Endothelial cell (in vitro differentiated cells): Measurements from ENCODE around the gene TBX21. TPM values are rescaled to one million over a fixed set of nuclear protein-coding genes. Genes with fewer than 3 reads are reported as not detected.
"Not testable (repeated sequence)": the region's sequence is repeated elsewhere in the genome, so short reads cannot be mapped to it uniquely, and the experiment has no call there.

Experiments
- DNase-seq: peaks from one replicate; pipeline ENCODE4 v3.0.0; 2021; ENCODE audit warnings: low spot score
- H3K27ac Mint-ChIP-seq: one replicate; pipeline ENCODE4 v1.8.0; 2021; ENCODE audit warnings: mixed read lengths, inconsistent platforms; ENCODE audit not compliant: unreplicated experiment
- H3K27me3 Mint-ChIP-seq: one replicate; pipeline ENCODE4 v1.8.0; 2021; ENCODE audit warnings: mild to moderate bottlenecking, moderate library complexity, mixed read lengths, inconsistent platforms; ENCODE audit not compliant: unreplicated experiment
- H3K36me3 Mint-ChIP-seq: one replicate; pipeline ENCODE4 v1.8.0; 2021; ENCODE audit warnings: mild to moderate bottlenecking, low read depth, mixed read lengths, inconsistent platforms; ENCODE audit not compliant: unreplicated experiment
- H3K4me1 Mint-ChIP-seq: one replicate; pipeline ENCODE4 v1.8.0; 2021; ENCODE audit warnings: mild to moderate bottlenecking, mixed read lengths, inconsistent platforms; ENCODE audit not compliant: unreplicated experiment
- H3K4me3 Mint-ChIP-seq: one replicate; pipeline ENCODE4 v1.8.0; 2021; ENCODE audit warnings: mild to moderate bottlenecking, mixed read lengths, inconsistent platforms; ENCODE audit not compliant: unreplicated experiment
- H3K9me3 Mint-ChIP-seq: one replicate; pipeline ENCODE4 v1.8.0; 2021; ENCODE audit warnings: mixed read lengths, inconsistent platforms; ENCODE audit not compliant: unreplicated experiment
- CTCF ChIP-seq: fragments of 200-600 bp; sonication (generic); IDR thresholded peaks from one replicate; pipeline ENCODE4 v1.5.0; 2021; ENCODE audit warnings: antibody characterized with exemption; ENCODE audit not compliant: unreplicated experiment
- total RNA-seq: library from RNA; stranded (reverse); fragmentation: NEBNext Ultra II Directional; extraction: Animal tissue kit (Norgen Biotek cat#: 25700); gene quantifications from one replicate; pipeline ENCODE4 v1.2.1, GENCODE V29; 2021; ENCODE audit not compliant: unreplicated experiment

Gene TBX21
- total RNA-seq, 1 donor from 2014 or later = 0.21 TPM

- Mint-ChIP-seq H3K9me3 (no peaks in the 10 kb centered on the region), H3K27me3 (peaks cover 6% of the 10 kb centered on the region), H3K4me1 (no peaks in the 10 kb centered on the region), H3K27ac (no peak overlapping the region), H3K36me3 (no peaks in the 10 kb centered on the region), H3K4me3 (no peak overlapping the region)
- TF ChIP-seq CTCF = no peak
- DNase-seq = no peak
These were observed 31.0 kb downstream of the TBX21 start for GRCh38 chr17:47763913-47764582.

- H3K36me3 Mint-ChIP-seq, H3K27me3 Mint-ChIP-seq, H3K9me3 Mint-ChIP-seq, H3K4me1 Mint-ChIP-seq, H3K27ac Mint-ChIP-seq, H3K4me3 Mint-ChIP-seq, DNase-seq: not testable (repeated sequence)
These were observed 40.6 kb downstream of the TBX21 start for GRCh38 chr17:47773649-47774048.

GRCh38 chr17:47774331-47774730, 41.3 kb downstream of the TBX21 start:
- no peak overlapping the region for H3K27ac Mint-ChIP-seq
- no peak for TF ChIP-seq CTCF
- no peaks in the 10 kb centered on the region for H3K4me1 Mint-ChIP-seq
- H3K9me3 Mint-ChIP-seq = no peaks in the 10 kb centered on the region
- H3K27me3 Mint-ChIP-seq = peaks cover 7% of the 10 kb centered on the region
- H3K36me3 Mint-ChIP-seq = peaks cover 3% of the 10 kb centered on the region
- H3K4me3 Mint-ChIP-seq = no peak overlapping the region
- no peak for DNase-seq

GRCh38 chr17:47774987-47775580, 42.0 kb downstream of the TBX21 start:
- no peak for TF ChIP-seq CTCF
- Mint-ChIP-seq H3K4me3 (no peak overlapping the region), H3K27me3 (peaks cover 8% of the 10 kb centered on the region), H3K27ac (no peak overlapping the region), H3K36me3 (peaks cover 3% of the 10 kb centered on the region), H3K9me3 (no peaks in the 10 kb centered on the region), H3K4me1 (no peaks in the 10 kb centered on the region)
- no peak for DNase-seq

- no peak overlapping the region for H3K4me3 Mint-ChIP-seq
- TF ChIP-seq CTCF = peak; percentile 71
- peak; percentile 46 for DNase-seq
- peaks cover 8% of the 10 kb centered on the region for H3K27me3 Mint-ChIP-seq
- no peaks in the 10 kb centered on the region for H3K4me1 Mint-ChIP-seq
- H3K27ac Mint-ChIP-seq = no peak overlapping the region
- H3K36me3 Mint-ChIP-seq = peaks cover 3% of the 10 kb centered on the region
- H3K9me3 Mint-ChIP-seq = no peaks in the 10 kb centered on the region
These were observed 43.5 kb downstream of the TBX21 start for GRCh38 chr17:47776330-47777197.
